NCI-H2196 (cell line): ENCODE measurements around the gene EDEM2.
"Not testable (repeated sequence)": the region's sequence is repeated elsewhere in the genome, so short reads cannot be mapped to it uniquely, and the experiment has no call there.

Experiments used
- DNase-seq: peaks from one replicate; lab custom pipeline; 2025; ENCODE audit not compliant: unreplicated experiment; lab: John Stamatoyannopoulos, UW

EDEM2 gene, protein sequence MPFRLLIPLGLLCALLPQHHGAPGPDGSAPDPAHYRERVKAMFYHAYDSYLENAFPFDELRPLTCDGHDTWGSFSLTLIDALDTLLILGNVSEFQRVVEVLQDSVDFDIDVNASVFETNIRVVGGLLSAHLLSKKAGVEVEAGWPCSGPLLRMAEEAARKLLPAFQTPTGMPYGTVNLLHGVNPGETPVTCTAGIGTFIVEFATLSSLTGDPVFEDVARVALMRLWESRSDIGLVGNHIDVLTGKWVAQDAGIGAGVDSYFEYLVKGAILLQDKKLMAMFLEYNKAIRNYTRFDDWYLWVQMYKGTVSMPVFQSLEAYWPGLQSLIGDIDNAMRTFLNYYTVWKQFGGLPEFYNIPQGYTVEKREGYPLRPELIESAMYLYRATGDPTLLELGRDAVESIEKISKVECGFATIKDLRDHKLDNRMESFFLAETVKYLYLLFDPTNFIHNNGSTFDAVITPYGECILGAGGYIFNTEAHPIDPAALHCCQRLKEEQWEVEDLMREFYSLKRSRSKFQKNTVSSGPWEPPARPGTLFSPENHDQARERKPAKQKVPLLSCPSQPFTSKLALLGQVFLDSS

DNA sequence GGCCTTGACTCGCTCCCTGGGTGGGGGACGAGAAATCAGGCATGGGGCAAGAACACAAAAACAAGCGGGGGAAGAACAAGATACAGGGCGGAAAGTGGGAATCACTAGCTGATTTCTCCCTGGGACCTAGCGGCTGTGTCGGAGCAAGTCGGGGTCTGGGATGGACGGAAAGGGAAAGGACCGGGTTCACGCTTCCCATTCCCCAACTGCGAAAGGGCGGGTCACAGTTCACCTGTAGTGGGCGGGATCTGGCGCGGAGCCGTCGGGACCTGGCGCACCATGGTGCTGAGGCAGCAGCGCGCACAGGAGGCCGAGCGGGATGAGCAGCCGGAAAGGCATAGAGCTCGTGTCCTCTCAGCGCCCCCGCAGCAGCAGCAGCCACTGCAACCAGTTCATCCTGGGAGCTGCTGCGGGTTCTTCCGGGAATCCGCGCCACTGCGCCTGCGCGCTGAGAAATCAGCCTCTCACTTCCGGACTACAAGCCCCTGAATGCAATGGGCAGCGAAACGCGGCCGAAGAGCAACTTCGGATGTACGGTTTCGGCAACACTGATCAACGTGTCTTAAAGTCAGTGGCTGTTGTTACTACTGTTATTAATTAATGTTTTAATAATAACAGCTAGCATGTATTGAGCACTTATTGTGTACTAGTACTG is at the start of gene EDEM2:
Gene EDEM2 (minus strand): TSS at position 417 of the 655 bp plus-strand sequence. CDS start 78 bp downstream, at position 339.
- DNase-seq: peak; percentile 98

DNA sequence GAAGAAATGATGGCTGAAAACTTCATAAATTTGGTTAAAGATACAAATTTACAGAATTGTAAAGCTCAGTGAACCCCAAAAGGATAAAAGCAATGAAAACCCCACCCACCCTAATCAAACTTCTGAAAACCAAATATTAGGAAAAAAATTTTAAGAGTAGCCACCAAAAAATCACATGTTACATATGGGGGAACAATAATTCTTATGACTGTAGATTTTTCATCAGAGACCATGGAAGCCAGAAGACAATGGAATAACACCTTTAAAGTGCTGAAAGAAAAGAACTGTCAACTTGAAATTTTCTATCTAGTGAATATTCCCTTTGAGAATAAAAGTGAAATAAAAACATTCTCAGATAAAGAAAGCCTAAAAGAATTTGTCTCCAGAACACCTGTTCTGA is 49.2 kb upstream of the EDEM2 start:
- no peak for DNase-seq

DNA sequence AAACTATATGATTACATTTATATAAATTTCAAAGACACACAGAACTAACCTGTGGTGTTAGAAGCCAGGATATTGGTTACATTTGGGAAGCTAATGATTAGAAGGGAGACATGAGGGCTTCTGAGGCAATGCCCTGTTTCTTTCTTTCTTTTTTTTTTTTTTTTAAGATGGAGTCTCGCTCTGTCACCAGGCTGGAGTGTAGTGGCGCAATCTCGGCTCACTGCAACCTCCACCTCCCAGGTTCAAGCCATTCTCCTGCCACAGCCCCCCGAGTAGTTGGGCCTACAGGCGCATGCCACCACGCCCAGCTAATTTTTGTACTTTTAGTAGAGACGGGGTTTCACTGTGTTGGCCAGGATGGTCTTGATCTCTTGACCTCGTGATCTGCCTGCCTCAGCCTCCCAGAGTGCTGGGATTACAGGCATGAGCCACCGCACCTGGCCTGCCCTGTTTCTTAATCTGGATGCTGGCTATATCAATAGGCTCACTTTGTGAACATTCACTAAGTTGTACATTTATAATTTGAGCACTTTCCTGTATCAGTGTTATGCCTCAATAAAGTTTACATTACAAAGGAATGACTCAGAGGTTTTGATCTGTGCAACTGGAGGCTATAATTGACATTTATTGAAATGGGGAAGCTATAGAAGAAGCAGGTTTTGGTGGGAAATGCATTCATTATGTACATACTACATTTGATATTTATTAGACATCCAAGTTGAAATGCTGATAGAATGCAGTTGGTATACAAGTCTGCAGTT is 46.1 kb upstream of the EDEM2 start:
- DNase-seq: not testable (repeated sequence)

DNA sequence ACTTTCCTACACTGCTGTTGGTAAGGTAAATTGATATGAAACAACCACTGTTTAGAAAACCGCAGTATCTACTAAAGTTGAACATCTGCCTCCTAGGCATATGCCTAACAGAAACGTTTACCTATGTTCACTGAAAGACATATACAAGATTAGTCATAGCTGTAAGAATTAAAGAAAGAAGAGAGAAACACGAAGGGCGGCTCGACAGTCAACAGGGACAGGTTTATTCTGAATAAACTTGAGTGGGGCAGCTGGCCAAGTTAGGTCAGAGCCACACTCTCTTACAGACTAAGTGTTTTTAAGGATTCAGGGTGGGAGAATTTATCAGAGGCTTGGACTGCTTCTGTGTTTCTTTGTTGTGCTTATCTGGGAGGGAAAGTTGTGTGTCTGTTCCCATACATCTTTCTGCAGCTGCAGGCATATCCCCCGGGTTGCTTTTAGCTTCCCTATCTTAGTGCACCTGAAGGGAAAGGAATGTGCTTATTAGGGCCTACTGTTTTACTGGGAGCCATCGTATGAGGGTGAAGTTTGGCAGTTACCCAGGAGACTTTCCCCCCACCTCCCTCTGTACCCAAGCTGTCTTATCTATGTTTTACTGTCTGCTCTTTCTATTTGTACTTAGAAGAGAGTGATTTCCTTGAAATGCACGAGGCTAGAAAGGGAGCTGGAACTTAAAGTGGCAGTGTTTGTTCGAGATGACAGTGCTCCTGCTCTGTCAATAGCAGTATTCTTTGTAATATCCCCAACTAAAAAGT is 45.2 kb upstream of the EDEM2 start:
- peak; percentile 36 for DNase-seq

DNA sequence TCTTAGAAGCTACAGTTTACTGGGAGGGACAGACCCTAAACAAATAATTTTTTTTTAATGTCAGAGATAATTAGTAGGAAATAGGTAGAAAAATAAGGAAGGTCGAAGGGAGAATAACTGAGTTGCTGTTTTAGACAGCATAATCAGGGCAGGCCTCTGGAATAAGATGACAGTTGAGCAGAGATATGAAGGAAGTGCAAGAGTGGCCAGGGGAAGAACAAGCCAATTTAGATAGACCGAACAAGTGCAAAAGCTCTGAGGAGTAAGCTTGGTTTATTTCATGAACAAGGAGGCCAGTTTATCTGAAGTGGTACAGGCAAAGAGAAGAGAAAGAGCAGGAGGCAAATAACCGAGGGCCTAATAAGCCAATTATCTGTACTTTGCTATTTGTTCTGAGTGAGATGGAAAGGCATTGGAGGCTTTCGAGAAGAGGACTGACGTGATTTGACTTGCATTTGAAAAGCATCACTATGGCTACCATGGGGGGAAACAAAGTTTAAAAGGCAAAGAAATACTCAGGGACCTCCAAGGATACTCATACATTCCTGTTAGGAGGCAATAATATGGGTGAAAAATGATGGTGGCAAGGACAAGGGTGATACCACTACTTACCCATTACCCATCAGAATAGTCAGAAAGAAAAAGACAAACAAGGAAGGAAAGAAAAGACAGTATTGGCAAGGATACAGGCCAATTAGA is 44.4 kb upstream of the EDEM2 start:
- DNase-seq: no peak

DNA sequence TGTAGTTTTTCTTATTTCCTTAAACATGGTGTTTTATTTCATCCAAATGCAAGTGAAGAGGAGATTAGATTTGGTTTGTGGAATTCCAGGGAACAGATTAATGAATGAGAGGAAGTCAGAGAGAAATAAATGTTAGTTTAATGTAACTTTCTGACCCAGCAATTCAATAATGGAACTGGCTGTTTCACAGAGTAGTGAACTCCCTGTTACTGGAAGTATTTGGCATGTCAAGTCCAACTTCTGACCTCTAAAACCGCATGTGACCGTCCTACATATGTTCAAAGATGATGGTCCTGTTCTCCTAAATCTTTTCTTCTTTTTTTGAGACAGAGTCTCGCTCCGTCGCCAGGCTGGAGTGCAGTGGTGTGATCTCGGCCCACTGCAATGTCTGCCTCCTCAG is 43.4 kb upstream of the EDEM2 start:
- no peak for DNase-seq

DNA sequence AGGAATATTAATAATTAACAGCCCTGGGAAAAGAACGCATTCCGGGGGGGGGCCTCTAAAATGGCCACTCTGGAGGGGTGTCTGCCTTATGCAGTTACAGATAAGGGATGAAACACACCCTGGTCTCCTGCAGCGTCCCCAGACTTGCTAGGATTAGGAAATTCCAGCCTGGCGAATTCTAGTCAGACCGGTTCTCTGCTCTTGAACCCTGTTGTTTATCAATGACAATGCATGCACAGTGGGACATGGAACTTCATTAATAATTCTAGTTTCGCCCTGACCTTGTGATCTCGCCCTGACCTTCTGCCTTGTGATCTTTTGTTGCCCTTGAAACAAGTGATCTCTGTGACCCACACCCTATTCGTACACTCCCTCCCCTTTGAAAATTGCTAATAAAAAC is 42.1 kb upstream of the EDEM2 start:
- DNase-seq: not testable (repeated sequence)

DNA sequence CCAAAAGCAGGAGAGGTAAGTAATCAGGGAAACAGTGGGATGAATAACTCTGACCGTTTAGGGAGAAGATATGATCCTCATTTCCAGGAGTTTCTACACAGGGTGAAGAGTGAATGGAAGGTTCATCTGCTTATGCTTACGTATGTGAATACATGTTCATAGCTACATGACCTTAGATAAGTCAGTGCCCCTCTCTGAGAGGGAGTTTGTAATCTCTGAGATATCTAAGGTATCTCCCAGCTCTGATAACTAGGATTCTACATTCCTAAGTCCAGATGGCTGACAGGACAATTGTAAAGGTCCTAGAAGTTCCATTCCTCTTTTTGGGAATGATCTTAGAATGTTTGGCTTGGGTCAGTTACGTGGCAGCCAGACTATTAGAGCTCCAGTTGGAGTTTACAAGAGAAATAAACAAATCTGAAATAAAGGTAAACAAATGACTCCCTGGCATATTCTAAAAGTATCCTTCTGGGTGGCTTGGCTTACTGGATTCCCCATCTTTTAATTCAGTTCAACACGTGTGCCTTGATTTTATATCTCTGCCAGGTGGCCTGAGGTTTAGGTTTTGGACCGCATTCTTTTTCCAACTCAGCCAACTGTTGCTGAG is 40.6 kb upstream of the EDEM2 start:
- no peak for DNase-seq

DNA sequence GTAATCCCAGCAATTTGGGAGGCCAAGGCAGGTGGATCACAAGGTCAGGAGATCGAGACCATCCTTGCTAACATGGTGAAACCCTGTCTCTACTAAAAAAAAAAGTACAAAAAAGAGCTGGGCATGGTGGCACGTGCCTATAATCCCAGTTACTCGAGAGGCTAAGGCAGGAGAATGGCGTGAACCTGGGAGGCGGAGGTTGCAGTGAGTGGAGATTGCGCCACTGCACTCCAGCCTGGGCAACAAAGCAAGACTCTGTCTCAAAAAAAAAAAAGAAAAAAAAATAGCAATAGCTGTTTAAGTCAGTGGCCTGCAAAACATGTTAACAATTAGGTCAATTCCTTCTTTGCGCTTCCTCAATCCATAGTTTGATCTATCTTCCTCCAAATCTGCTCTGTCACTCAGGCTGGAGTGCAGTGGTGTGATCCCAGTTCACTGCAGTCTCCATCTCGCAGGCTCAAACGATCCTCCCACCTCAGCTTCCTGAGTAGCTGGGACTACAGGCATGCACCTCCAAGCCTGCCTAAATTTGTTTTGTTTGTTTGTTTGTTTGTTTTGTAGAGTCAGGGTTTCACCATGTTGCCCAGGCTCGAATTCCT is 39.7 kb upstream of the EDEM2 start:
- DNase-seq: not testable (repeated sequence)

DNA sequence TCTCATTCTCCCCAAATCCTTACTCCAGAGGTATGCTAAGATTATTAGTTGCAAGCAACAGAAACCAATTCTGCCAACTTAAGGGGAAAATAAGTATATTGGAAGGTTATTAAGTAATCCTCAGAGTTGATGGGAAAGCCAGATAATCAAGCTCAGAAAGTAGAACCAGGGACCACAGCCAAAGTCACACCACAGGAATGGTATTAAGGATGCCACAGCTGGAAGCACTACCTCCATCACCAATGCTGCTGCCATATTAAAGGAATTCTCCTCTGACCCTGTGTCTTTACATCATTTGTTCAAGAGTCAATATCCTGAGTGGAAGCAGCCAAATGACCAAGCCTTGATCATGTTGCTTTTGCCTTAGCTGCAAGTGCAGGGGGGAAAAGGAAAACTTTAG is 34.6 kb upstream of the EDEM2 start:
- DNase-seq: no peak

DNA sequence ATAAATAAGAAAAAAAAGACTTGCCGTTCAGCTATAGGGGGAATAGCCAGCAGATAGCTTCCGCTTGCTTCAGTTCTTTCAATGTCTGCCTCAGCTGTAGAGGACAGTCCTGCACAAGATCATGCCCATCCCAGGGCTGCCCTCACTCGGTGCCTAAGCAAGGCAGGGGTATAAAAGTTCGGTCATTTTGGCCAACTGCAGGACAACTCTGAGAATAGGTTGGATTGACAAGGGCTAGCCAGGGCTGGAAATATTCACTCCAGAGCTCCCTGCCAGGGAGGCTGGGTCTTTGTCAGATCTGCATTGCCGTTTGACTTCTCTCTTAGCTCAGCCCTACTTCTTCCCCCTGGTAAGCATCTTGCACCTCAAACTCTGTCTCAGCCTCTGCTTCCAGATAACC is 33.1 kb upstream of the EDEM2 start:
- no peak for DNase-seq

DNA sequence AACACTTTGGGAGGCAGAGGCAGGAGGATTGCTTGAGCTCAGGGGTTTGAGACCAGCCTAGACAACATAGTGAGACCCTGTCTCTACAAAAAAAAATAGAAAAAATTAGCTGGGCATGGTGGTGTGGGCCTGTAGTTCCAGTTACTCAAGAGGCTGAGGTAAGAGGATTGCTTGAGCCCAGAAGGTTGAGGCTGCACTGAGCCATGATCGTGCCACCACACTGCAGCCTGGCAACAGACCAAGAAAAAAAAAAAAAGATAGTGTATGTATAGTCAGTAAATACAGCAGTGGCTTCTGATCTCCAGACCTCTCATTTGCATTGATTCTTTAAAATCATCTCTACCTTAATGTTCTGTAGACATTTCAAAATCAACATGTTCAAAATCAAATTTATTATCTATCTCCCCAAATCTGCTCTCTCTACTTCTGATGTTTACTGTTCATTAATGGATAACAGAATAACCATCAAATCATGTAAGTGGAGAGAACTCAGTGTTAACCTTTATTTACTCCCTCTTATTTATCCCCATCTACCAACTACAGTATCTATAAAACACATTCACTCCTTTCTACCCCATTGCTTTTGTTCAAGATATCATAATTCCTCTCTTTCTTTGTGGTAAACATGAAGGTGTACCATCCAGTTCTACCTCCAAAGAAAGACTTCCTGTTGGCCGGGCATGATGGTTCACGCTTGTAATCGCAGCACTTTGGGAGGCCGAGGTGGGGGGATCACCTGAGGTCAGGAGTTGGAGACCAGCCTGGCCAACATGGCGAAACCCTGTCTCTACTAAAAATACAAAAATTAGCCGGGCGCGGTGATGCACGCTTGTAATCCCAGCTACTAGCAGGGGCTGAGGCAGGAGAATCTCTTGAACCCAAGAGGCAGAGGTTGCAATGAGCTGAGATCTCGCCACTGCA is 32.4 kb upstream of the EDEM2 start:
- DNase-seq: no peak

DNA sequence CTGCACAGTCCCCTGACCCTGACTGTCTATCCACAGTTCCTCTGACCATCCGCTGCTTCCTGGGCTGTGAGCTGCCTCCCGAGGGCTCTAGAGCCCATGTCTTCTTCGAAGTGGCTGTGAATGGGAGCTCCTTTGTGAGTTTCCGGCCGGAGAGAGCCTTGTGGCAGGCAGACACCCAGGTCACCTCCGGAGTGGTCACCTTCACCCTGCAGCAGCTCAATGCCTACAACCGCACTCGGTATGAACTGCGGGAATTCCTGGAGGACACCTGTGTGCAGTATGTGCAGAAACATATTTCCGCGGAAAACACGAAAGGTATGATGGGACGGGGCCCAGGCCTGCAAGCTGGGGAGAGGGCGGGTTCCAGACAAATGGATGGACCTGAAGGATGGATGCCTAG is 29.0 kb upstream of the EDEM2 start:
- no peak for DNase-seq

DNA sequence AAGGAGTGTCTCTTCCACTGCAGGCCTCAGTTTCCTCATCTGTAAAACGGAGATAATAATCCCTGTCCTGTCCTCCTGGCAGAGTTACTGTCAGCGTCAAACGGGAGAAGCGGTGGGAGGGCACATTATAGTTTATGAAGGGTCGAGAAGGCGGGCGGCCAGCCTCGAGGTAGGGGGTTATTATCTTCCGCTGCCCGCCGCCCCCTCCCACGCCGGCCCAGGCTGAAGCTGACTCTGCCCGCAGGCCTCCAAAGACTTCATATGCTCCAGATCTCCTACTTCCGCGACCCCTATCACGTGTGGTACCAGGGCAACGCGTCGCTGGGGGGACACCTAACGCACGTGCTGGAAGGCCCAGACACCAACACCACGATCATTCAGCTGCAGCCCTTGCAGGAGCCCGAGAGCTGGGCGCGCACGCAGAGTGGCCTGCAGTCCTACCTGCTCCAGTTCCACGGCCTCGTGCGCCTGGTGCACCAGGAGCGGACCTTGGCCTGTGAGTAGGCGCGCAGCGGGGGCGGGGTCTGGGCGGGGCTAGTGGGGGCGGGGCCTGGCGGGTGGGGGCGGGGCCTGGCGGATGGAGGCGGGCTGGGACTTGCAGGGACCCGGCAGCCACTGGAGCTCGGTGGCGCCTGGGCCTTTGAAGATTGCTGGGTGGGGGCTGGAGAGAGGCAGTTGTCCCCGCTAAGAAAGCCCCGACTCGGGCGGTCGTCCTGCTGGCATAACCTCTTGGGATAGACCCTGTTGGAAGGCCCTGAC is 27.5 kb upstream of the EDEM2 start:
- no peak for DNase-seq

DNA sequence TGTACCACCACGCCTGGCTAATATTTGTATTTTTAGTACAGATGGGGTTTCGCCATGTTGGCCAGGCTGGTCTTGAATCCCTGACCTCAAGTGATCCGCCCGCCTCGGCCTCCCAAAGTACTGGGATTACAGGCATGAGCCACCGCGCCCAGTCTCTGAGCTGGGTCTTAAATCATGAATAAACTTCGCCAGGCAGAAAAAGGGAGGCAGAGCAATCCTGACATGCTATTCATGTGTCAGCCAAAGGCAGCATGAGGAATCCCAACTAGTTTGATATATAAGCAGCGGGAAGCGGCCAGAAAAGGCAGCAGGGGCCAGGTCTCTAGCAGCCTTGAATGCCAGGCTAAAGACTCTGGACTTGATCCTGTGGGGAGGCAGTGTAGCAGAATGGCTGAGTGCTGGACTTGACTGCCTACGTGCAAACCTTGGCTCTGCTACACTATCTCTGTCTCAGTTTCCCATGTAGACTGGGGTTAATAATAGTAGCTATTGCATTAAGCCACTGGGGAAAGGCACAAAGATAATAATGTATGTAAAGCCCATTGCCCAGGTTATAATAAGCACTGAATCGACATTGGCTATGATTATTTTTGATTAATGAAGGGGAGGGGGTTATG is 26.5 kb upstream of the EDEM2 start:
- DNase-seq: no peak

DNA sequence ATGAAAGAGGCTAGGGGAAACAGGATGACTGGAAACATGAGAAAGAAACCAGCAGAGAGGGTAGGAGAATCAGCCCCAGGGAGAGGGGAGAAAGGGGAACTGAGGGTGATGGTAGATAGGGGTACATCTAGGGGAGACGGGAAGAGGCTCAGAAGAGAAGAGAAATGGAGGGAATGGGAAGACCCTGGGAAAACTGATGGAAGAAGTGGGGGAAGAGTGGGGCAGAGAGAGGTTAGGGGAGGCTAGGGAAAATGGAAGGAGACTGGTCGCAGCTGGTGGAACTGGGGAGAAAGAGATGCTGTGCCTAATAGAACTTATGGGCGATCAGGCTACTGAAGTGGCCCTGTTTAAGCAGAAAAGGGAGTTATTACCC is 25.3 kb upstream of the EDEM2 start:
- DNase-seq: no peak

DNA sequence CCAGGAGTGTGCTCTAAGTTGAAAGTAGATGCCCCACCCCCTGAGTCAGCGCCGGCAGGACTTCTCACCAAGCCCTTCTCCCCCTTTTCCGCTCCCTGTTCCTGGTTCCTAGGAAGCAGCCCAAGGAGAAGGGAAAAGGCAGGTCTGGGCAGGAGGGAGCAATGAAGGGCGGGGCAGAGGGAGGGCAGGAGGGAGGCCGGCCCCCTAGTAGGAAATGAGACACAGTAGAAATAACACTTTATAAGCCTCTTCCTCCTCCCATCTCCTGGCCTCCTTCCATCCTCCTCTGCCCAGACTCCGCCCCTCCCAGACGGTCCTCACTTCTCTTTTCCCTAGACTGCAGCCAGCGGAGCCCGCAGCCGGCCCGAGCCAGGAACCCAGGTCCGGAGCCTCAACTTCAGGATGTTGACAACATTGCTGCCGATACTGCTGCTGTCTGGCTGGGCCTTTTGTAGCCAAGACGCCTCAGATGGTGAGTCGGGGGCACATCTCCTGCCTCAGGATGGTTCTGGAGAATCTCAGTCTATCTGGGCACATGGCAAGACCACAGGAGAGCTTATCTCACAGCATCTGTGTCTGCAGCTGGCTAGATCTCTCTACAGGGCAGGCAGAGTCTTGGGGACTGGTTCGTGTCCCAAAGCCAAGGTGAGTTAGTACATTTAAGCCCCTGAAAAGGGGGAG is 24.8 kb upstream of the EDEM2 start, which contains the start of gene PROCR:
Gene PROCR (plus strand): TSS at position 320 of the 681 bp plus-strand sequence. CDS start 83 bp downstream, at position 403.
- DNase-seq: peak; percentile 25
